GM21717 (cell line): ENCODE data around the gene OBP2A.
"Not testable (repeated sequence)": the region's sequence is repeated elsewhere in the genome, so short reads cannot be mapped to it uniquely, and the experiment has no call there.

Experiments used
- ATAC-seq: cut with Tn5 transposase; IDR thresholded peaks from one replicate; pipeline ENCODE4 v1.9.1; 2021; ENCODE audit warnings: mild to moderate bottlenecking, moderate library complexity; ENCODE audit not compliant: unreplicated experiment

Gene OBP2A

DNA sequence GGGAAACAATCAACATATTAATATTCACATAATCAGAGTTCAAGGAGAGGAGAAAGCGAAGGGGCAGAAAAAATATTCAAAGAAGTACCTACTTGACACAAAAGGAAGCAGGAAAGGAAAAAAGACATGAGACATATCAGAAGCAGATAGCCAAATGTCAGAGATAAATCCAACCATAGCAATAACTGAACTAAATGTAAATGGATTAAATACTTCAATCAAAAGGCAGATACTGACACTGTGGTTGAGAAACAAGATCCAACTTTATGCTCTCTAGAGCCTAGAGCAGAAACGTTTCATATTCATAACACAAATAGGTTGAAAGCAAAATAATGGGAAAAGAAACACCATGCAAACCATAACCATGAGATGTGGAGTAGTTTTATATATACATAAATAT lies 36.5 kb upstream of the OBP2A start:
- no peak for ATAC-seq

DNA sequence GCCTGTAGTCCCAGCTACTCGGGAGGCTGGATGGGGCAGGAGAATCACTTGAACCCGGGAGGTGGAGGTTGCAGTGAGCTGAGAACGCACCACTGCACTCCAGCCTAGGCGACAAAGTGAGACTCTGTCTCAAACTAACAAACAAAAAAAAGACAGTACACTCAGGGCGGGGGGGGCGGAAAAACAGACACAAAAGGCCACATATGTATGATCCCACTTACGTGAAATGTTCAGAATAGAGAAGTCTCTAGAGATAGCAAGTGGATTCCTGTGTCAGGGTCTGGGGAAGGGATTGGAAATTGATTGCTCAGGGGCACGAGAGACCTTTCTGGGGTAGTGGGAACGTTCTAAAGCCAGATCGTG lies 33.7 kb upstream of the OBP2A start:
- ATAC-seq: no peak

DNA sequence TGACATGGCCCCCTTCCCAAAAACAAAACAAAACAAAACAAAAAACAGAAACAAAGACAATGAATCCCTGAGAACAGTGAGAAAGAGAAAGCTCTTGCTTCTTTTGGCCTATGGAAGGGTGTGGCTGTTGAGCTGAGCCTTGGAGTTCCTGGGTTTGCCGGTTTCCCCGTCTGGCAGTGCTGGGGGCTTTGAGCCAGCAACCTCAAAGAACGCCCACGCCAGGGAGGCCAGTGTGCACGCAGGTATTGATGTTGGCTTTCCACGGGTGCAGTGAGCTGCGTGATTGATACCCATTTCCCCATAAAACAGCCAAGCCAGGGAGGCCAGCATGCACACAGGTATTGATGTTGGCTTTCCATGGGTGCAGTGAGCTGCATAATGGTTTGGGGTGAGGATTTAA lies 33.0 kb upstream of the OBP2A start:
- no peak for ATAC-seq

DNA sequence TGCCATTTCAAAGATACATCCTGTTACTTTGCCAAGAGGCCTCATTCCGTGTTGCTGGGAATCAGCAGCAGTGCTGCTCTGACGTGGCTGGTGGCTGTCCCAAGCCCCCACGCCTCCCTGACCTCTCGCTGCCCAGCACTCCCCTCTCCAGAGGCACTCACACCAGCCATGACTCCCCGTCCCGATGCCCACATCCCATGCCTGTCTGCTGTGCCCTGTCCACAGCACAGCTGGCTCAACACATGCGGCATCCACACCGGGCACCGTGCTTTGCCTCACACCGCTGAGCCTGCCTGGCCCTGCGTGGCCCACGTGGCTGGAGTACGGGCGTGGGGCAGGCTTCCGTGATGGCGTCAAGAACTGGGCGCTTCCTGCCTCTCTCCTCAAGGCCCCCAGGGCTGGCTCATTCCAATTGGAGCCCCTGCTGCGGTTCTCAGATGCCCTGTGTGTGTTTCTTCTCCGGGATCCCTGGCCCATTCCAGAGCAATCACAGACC lies 32.5 kb upstream of the OBP2A start:
- ATAC-seq: no peak

DNA sequence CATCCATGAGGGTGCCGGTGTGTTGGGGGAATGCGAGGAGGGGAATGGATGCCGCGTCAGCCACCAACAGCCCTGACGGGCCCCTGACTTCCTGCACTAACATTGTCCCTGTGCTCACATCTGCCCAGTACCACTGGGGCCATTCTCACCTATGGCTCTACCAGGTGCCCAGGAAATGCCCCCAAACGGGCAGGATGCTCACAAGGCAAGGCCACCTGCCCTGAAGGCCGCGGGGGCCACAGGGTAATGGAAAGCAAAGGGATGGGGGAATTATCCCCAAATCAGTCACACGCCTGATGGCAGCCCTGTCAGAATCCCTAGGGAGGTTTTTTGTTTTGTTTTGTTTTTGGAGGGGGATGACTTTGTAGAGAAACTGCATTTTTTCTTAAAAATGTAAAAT lies 32.0 kb upstream of the OBP2A start:
- not testable (repeated sequence) for ATAC-seq

DNA sequence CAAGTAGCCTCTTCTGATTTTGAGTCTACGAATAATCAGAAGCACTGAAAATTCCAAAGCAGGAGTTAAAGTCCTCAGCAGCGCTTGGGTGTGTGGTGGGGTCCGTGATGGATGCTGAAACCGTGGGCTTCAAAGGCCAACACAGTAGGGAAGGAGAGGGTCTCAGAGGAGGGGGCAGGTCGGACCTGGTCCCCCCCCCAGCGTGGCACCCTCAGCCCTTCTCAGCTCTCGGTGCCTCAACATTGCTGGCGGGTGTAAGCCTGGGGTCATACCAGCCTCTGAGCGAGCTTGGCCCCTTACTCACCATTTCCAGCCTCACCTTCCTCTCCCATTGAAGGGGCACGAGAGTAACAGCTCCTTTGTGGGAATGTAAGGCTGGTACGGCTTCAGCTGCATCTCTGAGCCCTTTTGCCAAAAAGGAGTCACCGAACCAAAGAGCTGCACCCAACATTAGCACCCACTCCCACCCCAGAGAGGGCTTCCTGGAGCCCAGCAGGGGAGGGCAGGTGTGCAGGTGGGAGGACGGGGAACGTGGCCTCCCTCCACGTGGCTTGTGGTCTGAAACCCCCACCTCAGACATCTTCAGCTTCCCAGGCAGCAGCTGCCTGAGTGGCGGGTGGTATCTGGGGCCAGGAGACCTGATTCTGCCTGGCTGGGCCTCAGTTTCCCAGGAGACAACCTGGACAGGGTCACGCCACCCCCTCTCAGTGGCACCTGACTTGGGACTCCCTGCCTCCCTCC lies 31.4 kb upstream of the OBP2A start:
- ATAC-seq: no peak

DNA sequence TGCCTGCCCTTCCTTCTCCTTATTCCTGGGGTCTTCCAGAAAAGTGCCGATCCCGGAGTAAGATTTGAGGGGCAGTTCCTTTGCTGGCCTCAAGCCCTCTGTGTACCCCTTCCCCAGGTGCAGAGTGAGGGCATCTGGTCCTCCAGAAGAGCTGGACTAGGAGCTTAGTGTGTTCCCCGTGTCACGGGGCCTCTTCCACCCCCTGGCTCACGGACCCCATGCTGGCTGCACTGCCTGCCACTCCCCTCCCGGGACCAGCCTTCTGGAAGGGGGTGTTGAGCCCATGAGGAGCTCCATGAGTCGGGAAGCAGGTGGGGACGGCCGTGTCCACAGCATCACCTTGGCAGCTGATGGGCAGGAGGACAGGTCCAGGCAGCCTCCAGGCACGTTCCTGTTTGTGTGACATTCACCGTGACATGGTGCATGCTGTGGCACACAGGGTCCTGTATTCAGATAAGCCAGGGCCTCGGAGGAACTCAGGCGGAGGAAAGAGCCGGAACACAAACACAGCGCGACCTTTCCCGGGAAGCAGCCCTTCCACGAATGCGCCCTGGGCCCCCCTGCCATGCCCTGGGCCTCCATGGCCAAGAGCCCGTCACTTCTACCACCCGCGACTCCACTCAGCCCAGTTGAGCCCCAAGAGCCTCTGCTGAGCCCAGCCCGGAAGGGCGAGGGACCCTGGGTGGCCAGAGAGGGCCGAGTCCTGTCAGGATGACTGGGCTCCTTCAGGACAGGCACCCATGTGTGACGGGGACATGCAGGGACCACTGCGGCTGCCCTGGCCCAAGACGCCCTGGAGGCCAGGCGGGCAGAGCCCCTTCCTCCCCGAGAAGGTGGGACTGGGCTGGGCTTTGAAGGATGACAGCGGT lies 30.6 kb upstream of the OBP2A start:
- ATAC-seq: no peak

DNA sequence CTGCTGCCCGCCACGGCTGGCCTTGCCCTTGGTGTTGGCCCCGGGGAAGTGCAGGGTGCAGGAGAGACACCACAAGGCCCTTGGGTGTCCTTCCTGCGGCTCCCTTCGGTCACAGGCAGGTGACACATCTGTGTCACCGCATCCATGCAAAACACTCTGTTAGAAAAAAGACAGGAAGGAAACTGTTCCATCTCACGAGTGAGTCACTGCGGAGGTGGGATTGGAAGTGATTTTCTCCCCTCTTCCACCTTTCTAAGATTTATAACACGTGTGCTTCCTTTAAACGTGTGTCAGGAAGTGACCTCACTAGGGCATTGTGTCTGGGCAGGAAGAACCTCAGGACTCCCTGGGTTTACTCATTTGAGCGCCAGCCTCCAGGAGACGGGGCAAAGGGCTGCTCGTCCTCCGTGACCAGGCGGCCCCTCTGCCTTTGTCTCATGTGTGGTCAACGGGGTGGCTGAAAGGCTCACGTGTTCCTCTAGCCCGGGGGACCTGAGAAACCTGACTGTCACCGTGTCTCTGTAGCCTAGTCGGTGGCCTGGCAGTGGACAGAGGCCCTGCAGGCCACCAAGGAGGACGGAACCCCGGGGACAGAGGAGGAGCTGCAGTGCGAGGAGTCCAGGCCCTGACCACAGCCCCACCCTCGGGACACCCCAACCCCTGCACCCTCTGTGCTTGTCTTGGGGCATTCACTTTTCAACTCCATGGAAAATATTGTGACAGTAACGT lies 29.6 kb upstream of the OBP2A start:
- ATAC-seq: no peak

DNA sequence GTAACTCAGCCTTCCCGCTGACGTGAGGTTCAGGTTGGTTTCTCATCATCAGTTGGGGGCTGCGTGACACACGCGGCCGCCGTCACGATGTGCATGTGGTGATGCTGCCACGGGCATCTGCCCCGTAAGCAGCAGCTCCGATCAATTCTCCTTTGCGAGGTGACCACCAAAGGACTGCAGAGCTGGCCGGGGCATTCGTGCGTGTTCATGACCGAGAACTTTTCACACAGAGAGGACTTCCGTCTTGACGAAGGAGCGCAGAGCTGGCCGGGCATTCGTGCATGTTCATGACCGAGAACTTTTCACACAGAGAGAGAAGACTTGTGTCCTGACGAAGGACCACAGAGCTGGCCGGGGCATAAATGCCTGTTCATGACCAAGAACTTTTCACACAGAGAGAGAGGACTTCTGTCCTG lies 28.5 kb upstream of the OBP2A start:
- no peak for ATAC-seq

DNA sequence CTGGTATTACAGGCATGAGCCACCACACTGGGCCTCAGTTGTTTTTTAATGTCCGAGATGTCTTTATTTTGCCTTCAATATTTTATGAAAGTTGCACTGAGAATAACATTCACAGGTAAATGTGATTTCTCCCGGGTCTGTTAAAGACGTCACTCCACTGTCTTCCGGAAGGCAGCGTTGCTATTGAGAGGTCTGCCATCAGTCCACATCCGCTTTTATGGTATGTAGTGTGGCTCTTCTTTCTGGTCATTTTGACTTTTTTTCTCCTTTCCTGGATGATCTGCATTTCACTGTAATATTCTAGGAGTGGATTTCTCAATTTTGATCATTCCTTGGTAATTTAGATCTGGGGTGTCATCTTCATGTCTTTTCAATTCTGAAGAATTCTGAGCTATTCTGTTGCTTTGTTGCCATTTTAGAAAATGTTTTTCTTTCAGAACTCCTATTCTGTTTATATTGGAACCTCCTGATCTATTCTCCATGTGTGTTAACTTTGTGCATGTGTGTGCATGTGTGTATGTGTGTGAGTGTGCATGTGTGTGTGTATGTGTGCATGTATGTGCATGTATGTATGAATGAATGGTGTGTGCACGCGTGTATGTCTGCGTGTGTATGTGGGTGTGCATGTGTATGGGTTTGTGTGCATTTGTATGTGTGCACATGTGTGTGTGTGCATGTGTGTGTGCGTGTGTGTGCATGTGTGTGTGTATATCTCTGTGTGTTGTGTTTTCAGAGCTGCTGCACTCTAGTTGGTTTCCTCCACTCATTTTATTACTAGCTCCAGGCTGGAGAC lies 26.6 kb upstream of the OBP2A start:
- ATAC-seq: no peak

DNA sequence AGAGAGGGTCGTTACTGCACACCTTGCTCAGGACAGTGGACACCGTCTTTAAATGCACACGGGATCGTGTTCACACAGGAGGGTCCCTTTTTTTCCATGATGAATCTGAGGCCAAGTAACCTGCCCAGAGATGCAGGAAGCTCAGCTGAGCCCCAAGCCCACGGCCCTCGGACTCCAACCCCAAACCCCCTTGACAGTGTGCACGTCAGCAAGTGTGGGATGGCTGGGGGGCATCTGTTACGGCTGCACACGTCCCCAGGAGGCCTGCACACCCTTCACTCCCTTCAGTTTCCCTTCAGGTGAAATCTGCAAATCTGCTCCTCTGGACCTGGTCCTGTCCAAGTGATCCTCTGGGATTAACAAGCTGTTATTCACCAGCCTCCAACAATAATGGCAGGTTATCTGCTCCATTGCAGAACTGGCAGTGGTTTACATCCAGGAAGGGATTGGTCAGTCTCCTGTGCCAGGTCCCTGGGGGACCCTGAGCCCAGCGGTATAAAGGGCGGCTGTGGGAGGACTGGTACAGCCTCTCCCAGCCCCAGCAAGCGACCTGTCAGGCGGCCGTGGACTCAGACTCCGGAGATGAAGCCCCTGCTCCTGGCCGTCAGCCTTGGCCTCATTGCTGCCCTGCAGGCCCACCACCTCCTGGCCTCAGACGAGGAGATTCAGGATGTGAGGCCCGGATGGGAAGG lies 24.9 kb upstream of the OBP2A start, which contains the start of gene LCN1:
TSS of gene LCN1 (plus strand) at position 525 of the 692 bp plus-strand sequence. CDS start at position 583, 58 bp downstream.
- ATAC-seq: no peak

DNA sequence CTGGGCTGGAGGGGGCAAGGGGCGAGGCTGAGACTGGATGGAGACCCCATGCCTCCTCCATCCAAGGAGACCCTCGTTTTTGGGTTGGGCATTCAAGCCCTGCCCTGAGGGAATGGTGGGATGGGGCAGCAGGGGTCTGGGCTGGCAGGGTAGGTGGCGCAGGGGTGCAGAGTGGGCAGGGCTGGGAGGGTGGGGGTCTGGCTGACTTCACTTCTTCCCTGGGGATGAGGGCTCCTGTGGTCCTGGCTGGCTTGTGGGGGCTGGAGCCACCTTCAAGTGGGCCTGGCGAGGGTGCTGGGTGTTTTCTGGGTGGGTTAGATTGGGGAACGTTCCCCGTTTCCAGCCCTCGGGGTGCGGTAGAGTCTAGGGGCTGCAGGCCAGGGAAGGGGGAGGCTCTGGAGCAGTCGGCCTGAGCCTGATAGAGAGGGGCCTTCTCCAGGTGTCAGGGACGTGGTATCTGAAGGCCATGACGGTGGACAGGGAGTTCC lies 24.3 kb upstream of the OBP2A start:
- ATAC-seq: no peak

DNA sequence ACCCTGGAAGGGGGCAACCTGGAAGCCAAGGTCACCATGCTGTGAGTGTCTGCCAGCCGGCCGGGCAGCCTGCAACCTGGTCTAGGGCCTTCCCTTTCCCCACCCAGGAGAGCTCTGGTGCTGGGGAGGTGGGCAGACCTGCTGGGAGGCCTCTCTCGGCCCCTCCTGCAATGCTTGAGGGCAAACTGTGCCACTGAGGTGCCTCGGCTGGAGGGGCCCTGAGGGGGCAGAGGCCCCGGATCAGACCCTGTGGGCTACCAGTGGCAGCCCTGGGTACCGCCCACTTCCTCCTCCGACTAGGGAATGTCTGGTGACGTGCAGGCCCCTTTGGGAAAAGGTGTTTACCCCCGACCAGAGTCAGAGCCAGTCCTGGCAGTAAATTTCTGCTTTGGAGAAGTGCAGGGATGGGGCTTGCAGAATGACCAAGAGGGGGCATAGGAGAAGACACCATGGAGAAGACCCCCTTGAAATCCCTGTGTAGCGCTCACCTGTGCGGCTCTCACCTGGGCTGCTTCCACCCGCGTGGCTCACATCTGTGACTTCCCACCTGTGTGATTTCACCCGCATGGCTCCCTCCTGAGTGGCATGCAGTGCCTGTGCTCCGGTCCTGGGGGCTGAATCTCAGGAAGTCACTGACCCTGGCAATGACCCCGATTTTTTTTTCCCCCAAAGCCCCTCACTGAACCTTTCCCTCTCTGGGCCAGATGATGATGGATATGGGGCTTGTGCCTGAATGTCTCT lies 23.6 kb upstream of the OBP2A start:
- no peak for ATAC-seq

DNA sequence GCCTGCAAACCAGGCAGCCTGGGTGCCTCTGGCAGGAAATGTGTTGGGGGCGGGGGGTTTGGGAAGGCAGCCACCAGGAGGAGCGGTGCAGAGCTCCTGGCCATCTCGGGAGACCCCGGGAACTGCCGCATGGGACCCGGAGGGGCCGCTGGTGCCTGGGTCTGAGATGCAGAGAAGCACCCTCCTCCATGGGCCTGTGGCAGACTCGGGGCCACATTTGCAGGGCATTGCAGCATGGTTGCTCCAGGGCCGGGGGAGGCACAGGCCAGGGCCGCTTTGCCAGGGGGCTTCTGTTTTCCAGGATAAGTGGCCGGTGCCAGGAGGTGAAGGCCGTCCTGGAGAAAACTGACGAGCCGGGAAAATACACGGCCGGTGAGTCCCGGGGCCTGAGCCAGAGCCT lies 23.0 kb upstream of the OBP2A start:
- ATAC-seq: no peak

DNA sequence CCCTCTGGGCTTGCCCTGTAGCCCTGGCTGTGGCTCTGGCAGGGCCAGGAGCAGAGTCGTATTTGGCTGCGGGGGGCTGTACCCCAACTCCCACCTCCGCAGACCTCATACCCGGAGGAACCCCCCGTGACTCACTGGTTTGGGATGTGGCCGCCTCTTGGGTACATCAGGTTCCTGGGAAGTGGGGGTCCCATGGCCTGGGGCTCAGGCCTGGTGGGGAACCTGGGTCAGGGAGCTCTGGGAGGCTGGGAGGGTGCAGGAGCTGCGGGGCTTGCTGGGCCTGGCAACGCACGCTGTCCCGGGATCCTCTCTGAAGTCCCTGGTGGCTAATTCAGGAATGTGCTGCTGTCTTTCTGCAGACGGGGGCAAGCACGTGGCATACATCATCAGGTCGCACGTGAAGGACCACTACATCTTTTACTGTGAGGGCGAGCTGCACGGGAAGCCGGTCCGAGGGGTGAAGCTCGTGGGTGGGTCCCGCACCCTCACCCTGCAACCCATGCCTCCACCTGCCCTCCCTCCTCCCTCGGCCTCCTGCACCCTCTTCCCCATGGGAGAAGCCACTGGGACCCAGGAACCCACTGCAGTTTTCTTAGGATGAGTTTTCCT lies 22.3 kb upstream of the OBP2A start:
- ATAC-seq: no peak

DNA sequence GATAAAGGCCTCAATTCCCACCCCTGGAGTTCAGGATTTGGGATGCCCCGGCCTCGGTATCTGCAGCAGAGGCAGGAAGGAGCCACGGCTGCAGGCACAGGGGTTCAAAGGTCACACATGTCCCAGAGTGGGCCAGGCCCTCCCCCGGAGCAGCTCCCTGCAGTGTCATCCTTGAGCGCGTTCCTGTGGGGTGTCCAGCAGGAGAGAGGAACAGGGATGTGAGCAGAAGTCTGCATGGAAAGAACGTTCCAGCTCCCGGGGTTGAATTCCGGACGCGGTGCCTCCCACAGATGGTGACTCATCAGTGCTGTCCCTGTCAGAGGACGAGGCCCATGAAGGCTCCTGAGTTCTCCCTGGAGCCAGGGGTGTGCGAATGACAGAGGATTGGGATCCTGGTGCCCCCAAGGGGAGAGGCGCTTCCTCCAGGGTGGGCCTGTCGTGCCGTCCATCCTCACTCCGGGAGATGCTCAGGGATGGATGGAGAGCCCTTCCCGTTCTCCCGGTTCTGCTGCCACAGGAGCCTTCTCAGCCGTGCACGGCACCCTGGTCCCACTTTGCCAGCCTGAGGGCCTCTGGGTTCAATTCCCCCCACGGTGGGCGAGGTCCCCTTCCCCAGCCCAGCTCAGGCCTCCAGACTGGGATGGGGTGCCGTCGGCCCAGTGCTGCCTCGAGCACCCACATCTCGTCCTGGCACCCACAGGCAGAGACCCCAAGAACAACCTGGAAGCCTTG lies 21.6 kb upstream of the OBP2A start:
- ATAC-seq: no peak

DNA sequence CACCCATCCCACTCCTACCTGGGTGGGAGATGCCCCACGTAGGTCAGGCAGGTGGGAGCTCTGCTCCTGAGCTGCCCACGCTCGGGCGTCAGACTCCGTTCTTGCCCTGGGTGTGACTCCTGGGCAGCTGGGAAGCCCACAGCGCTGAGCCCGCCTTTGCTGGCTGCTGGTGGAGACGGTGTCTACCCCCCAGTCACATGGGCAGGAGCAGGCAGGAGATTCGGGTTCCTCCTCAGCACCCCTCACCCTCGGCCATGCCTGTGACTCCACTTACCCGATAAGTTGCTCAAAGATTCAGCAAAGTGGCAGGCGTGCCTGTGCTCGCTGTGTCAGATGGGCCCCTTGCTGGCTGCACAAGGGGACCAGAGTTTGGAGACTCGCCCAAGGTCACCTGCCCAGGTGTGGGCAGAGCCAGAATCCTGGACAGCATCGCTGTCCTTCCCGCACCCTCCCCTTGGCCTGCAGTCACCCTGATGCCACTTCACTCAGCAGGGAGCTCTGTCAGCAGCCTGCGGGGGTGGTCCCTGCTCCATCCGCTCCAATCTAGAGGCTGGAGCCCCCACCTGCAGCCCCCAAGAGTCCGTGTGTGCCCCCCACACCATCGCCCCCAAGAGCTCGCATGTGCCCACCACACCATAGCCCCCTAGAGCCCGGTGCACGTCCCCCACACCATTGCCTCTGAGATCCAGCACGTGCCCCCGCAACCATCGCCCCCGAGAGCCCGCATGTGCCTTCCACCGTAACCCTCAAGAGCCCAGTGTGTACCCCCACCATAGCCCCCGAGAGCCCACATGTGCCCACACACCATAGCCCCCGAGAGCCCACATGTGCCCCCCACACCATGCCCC lies 20.5 kb upstream of the OBP2A start:
- no peak for ATAC-seq
